ENCODE measurements around the gene FOXD2.

GRCh38 chr1:47469390-47469759 lies 31.5 kb downstream of the FOXD2 start:
- TF ChIP-seq CTCF (IDR thresholded peaks at IDR 0.05; ENCODE audit: poor library complexity) (no peak), EZH2 (IDR thresholded peaks at IDR 0.05; ENCODE audit: borderline replicate concordance) (no peak)
